ENCODE measurements around the gene TCP11L2.
A peak's percentile ranks its signal among the peaks of the same experiment; 100 is the strongest.

Gene TCP11L2

DNA sequence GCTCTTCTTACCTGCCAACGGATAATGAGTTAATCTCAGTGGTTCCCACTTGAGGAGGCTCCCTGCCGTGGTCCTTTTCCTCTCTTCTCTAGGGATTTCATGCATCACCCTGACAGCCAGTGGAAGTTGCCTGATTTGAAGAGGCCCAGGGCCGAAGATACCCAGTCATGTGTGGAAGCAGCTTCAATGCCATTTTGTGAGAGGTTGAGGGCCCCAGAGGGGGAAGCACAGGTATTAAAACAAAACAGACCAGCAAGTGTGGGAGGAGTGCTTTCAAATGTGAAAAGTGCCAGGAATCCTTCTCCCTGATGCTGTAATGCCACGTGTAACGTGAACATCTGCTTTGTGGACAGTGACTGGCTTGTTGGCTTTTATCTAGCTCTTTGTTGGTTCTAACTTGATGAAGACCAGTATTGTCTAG, 1.5 kb downstream of the TCP11L2 start:
- Histone ChIP-seq H3K36me3 (ENCODE audit: control insufficient read depth in 2 of 2, insufficient read depth in 1 of 2, low read length in 2 of 2) (no peaks in the 10 kb centered on the region), H3K9me3 (ENCODE audit: control insufficient read depth, insufficient read depth, low read depth, low read length) (no peaks in the 10 kb centered on the region), H3K4me3 (ENCODE audit: low read depth, low read length) (no peak overlapping the region), H3K4me1 (ENCODE audit: control insufficient read depth, insufficient read depth, low read length) (peaks cover 2% of the 10 kb centered on the region; the same call in 1 of the 2 replicates), H3K27ac (ENCODE audit: extremely low read depth, low read depth, low read length) (no peak overlapping the region)
- TF ChIP-seq TRIM28 (IDR thresholded peaks at IDR 0.05; ENCODE audit: borderline replicate concordance, low read length), result no peak
- no peak for TF ChIP-seq SCRT2 (tag by site-specific recombination; IDR thresholded peaks at IDR 0.05)
- no peak for TF ChIP-seq ZNF354C (tag by site-specific recombination; IDR thresholded peaks at IDR 0.05; ENCODE audit: borderline replicate concordance, low read depth)
- TF ChIP-seq ZIC2 (tag by site-specific recombination; IDR thresholded peaks at IDR 0.05), result peak; percentile 46; the same call in 1 of the 2 replicates
- ChIA-PET POLR2A (interaction anchor here (1.8 kb wide), 1 partner anchor 53 kb away, joined by 6 read pairs; the partner anchor contains the start of gene POLR3B), CTCF (interaction anchor here (0.9 to 1.4 kb wide), 3 partner anchors 22 to 538 kb away, joined by 3 to 5 read pairs (median 4); partner anchors contain the start of gene POLR3B)

DNA sequence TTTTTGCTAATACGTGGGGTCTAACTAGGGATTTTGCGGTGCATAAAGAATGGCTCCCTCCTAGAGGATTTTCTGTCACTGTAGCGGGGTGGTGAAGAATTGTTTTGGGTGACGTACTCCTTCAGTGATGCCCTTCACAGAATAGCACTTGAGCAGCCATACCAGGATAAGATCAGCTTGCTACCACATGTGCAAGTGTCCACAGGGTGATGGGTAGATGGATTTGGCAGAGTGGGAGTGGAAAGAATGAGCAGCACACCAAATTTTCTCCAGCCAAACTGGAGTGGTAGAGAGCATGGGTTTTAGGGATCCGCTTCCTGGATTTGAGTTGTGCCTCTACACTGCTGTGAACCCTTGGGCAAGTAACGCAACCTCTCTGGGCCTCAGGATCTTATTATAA, 2.3 kb downstream of the TCP11L2 start:
- Histone ChIP-seq H3K9me3 (ENCODE audit: control insufficient read depth, insufficient read depth, low read depth, low read length) (no peaks in the 10 kb centered on the region), H3K36me3 (ENCODE audit: control insufficient read depth in 2 of 2, insufficient read depth in 1 of 2, low read length in 2 of 2) (no peaks in the 10 kb centered on the region), H3K4me1 (ENCODE audit: control insufficient read depth, insufficient read depth, low read length) (peaks cover 2% of the 10 kb centered on the region; the same call in 1 of the 2 replicates), H3K4me3 (ENCODE audit: low read depth, low read length) (no peak overlapping the region), H3K27ac (ENCODE audit: extremely low read depth, low read depth, low read length) (no peak overlapping the region)
- no peak for TF ChIP-seq EGR2 (tag by site-specific recombination; IDR thresholded peaks at IDR 0.05; ENCODE audit: low read depth)
- TF ChIP-seq ZNF837 (tag by site-specific recombination; IDR thresholded peaks at IDR 0.05), result no peak
- ChIA-PET POLR2A (interaction anchor here (0.6 kb wide), 1 partner anchor 8 kb away, joined by 4 read pairs; no protein-coding TSS in a partner anchor), CTCF (interaction anchor here (1.3 kb wide), 1 partner anchor 53 kb away, joined by 5 read pairs; the partner anchor contains the start of gene POLR3B)

DNA sequence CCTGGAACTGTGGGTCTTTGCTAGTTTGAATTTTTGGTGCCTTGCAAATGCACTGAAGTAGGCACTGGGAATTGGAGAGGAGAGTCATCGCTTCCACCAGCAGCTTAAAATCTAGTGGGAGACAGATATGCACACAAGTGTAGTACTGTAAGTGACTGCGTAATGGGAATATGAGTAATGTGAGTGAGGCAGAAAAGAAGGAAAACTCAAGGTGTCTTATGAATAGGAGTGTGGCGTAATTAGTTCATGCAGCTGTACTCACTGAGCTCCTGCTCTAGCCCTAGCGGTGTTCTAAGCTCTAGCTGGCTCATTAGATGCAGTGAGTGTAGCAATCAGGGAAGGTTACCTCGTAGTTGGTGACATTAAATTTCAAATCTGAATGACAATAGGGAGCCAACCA, 2.8 kb downstream of the TCP11L2 start:
- CTCF ChIA-PET, result no interaction called here
- H3K4me1 ChIP-seq (ENCODE audit: control insufficient read depth, insufficient read depth, low read length), result peaks cover 2% of the 10 kb centered on the region; the same call in 1 of the 2 replicates

More for the DNA sequence above, 2.8 kb downstream of the TCP11L2 start:
- no peak for TF ChIP-seq ZNF433 (tag by site-specific recombination; IDR thresholded peaks at IDR 0.05; ENCODE audit: low read depth)
- TF ChIP-seq ZNF585B (tag by site-specific recombination; IDR thresholded peaks at IDR 0.05), result no peak
- TF ChIP-seq, protein P1, sequence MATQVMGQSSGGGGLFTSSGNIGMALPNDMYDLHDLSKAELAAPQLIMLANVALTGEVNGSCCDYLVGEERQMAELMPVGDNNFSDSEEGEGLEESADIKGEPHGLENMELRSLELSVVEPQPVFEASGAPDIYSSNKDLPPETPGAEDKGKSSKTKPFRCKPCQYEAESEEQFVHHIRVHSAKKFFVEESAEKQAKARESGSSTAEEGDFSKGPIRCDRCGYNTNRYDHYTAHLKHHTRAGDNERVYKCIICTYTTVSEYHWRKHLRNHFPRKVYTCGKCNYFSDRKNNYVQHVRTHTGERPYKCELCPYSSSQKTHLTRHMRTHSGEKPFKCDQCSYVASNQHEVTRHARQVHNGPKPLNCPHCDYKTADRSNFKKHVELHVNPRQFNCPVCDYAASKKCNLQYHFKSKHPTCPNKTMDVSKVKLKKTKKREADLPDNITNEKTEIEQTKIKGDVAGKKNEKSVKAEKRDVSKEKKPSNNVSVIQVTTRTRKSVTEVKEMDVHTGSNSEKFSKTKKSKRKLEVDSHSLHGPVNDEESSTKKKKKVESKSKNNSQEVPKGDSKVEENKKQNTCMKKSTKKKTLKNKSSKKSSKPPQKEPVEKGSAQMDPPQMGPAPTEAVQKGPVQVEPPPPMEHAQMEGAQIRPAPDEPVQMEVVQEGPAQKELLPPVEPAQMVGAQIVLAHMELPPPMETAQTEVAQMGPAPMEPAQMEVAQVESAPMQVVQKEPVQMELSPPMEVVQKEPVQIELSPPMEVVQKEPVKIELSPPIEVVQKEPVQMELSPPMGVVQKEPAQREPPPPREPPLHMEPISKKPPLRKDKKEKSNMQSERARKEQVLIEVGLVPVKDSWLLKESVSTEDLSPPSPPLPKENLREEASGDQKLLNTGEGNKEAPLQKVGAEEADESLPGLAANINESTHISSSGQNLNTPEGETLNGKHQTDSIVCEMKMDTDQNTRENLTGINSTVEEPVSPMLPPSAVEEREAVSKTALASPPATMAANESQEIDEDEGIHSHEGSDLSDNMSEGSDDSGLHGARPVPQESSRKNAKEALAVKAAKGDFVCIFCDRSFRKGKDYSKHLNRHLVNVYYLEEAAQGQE (tag by site-specific recombination; IDR thresholded peaks at IDR 0.05), result no peak
- TF ChIP-seq, protein P2, sequence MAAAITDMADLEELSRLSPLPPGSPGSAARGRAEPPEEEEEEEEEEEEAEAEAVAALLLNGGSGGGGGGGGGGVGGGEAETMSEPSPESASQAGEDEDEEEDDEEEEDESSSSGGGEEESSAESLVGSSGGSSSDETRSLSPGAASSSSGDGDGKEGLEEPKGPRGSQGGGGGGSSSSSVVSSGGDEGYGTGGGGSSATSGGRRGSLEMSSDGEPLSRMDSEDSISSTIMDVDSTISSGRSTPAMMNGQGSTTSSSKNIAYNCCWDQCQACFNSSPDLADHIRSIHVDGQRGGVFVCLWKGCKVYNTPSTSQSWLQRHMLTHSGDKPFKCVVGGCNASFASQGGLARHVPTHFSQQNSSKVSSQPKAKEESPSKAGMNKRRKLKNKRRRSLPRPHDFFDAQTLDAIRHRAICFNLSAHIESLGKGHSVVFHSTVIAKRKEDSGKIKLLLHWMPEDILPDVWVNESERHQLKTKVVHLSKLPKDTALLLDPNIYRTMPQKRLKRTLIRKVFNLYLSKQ (tag by site-specific recombination; IDR thresholded peaks at IDR 0.05; ENCODE audit: borderline replicate concordance), result no peak
- TF ChIP-seq, protein P3, sequence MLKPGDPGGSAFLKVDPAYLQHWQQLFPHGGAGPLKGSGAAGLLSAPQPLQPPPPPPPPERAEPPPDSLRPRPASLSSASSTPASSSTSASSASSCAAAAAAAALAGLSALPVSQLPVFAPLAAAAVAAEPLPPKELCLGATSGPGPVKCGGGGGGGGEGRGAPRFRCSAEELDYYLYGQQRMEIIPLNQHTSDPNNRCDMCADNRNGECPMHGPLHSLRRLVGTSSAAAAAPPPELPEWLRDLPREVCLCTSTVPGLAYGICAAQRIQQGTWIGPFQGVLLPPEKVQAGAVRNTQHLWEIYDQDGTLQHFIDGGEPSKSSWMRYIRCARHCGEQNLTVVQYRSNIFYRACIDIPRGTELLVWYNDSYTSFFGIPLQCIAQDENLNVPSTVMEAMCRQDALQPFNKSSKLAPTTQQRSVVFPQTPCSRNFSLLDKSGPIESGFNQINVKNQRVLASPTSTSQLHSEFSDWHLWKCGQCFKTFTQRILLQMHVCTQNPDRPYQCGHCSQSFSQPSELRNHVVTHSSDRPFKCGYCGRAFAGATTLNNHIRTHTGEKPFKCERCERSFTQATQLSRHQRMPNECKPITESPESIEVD (tag by site-specific recombination; IDR thresholded peaks at IDR 0.05), result 0 out of 2 replicates have a peak, but pooled peaks have one; percentile 6
- TF ChIP-seq, protein P4, sequence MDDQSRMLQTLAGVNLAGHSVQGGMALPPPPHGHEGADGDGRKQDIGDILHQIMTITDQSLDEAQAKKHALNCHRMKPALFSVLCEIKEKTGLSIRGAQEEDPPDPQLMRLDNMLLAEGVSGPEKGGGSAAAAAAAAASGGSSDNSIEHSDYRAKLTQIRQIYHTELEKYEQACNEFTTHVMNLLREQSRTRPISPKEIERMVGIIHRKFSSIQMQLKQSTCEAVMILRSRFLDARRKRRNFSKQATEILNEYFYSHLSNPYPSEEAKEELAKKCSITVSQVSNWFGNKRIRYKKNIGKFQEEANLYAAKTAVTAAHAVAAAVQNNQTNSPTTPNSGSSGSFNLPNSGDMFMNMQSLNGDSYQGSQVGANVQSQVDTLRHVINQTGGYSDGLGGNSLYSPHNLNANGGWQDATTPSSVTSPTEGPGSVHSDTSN (CRISPR knock-in tag; IDR thresholded peaks at IDR 0.05), result no peak
- POLR2A ChIA-PET, result interaction anchor here (0.5 to 0.6 kb wide), 2 partner anchors 8 to 54 kb away, joined by 4 to 9 read pairs; no protein-coding TSS in a partner anchor
- Histone ChIP-seq H3K36me3 (ENCODE audit: control insufficient read depth in 2 of 2, insufficient read depth in 1 of 2, low read length in 2 of 2) (no peaks in the 10 kb centered on the region), H3K27ac (ENCODE audit: extremely low read depth, low read depth, low read length) (no peak overlapping the region), H3K4me3 (ENCODE audit: low read depth, low read length) (no peak overlapping the region), H3K9me3 (ENCODE audit: control insufficient read depth, insufficient read depth, low read depth, low read length) (no peaks in the 10 kb centered on the region)
